CD4-positive, alpha-beta T cell (primary cell): ENCODE data around the gene CCL2. TPM values are rescaled to one million over a fixed set of nuclear protein-coding genes. Genes with fewer than 3 reads are reported as not detected.
A peak's percentile ranks its signal among the peaks of the same experiment; 100 is the strongest.

Source experiments
- ATAC-seq: fragments of 200-7000 bp; cut with Tn5 transposase; one replicate; pipeline ENCODE4 v1.10.0; 2022; ENCODE audit warnings: mild to moderate bottlenecking; ENCODE audit not compliant: poor library complexity
- CTCF ChIA-PET: fragments of 350-600 bp; sonication (Branson Sonifier 250); formaldehyde crosslinking; loops from one replicate; lab custom pipeline; 2021; ENCODE audit warnings: antibody characterized with exemption, inconsistent platforms; lab: Charles Lee
- POLR2A ChIA-PET: fragments of 350-600 bp; sonication (Branson Sonifier 250); formaldehyde crosslinking; loops from one replicate; lab custom pipeline; 2021; ENCODE audit warnings: antibody characterized with exemption, inconsistent platforms; lab: Charles Lee
- DNase-seq, 14 experiments: peaks; one replicate each; pipeline ENCODE4 v3.0.0-alpha.2; 2013 to 2020; ENCODE audit warnings: mixed read lengths in 2 of 14
- H3K27ac ChIP-seq, 2 donors: one replicate each; pipeline versions ENCODE4 v1.5.1 to v1.7.0; 2013; ENCODE audit warnings: low read length in 2 of 2, low read depth in 1 of 2, mild to moderate bottlenecking in 1 of 2
- H3K27me3 ChIP-seq, 2 experiments: 1 replicate in 1 of 2; 2 replicates in 1 of 2; pipeline versions ENCODE4 v1.6.1 to v1.7.0; 2013; ENCODE audit warnings: low read length in 2 of 2, control low read depth in 1 of 2, mild to moderate bottlenecking in 1 of 2, moderate library complexity in 1 of 2; ENCODE audit not compliant: insufficient read depth in 2 of 2, control insufficient read depth in 1 of 2
- H3K36me3 ChIP-seq: one replicate; pipeline ENCODE4 v1.6.1; 2013; ENCODE audit warnings: low read length, control low read depth; ENCODE audit not compliant: insufficient read depth
- H3K4me1 ChIP-seq: one replicate; pipeline ENCODE4 v1.6.1; 2013; ENCODE audit warnings: low read length, control low read depth; ENCODE audit not compliant: insufficient read depth
- H3K4me3 ChIP-seq: one replicate; pipeline ENCODE4 v1.5.1; 2013; ENCODE audit warnings: mild to moderate bottlenecking, low read length, moderate library complexity
- H3K9me3 ChIP-seq, 2 experiments: 1 replicate in 1 of 2; 2 replicates in 1 of 2; pipeline versions ENCODE4 v1.6.1 to v1.7.0; 2013; ENCODE audit warnings: low read length in 2 of 2, mild to moderate bottlenecking in 2 of 2, control low read depth in 1 of 2, moderate library complexity in 1 of 2; ENCODE audit not compliant: control insufficient read depth in 1 of 2, insufficient read depth in 1 of 2
- H3K27ac Mint-ChIP-seq: one replicate; pipeline ENCODE4 v1.8.0; 2020; ENCODE audit warnings: mixed read lengths
- H3K27me3 Mint-ChIP-seq: one replicate; pipeline ENCODE4 v1.8.0; 2021; ENCODE audit warnings: mixed read lengths
- H3K36me3 Mint-ChIP-seq: one replicate; pipeline ENCODE4 v1.8.0; 2021; ENCODE audit warnings: low read depth, mixed read lengths
- H3K4me1 Mint-ChIP-seq: one replicate; pipeline ENCODE4 v1.8.0; 2021; ENCODE audit warnings: low read depth, mixed read lengths
- H3K4me3 Mint-ChIP-seq: one replicate; pipeline ENCODE4 v1.8.0; 2020; ENCODE audit warnings: mild to moderate bottlenecking, mixed read lengths
- H3K9me3 Mint-ChIP-seq: one replicate; pipeline ENCODE4 v1.8.0; 2020; ENCODE audit warnings: mixed read lengths
- intact Hi-C, 2 experiments: fragments of 100-400 bp; cut with DNase I in 1 of 2; cut with micrococcal nuclease in 1 of 2; formaldehyde crosslinking; loops; one replicate each; pipeline versions ENCODE4 v1.15.1 to v1.9.0; 2023 to 2025; cut with DNase I, micrococcal nuclease
- total RNA-seq, 174 experiments: library from RNA in 2 of 174; stranded (reverse) in 2 of 174; gene quantifications; one replicate each; pipeline ENCODE4 v1.2.3 and lab custom pipeline; 2021 to 2026
- TF ChIP-seq, protein P1 (sequence below): fragments of 200-600 bp; IDR thresholded peaks from one replicate; pipeline ENCODE4 v1.8.0; 2022; ENCODE audit warnings: antibody characterized with exemption, mild to moderate bottlenecking

Gene CCL2
- total RNA-seq, 2 experiments from 2014 or later = not detected

DNA sequence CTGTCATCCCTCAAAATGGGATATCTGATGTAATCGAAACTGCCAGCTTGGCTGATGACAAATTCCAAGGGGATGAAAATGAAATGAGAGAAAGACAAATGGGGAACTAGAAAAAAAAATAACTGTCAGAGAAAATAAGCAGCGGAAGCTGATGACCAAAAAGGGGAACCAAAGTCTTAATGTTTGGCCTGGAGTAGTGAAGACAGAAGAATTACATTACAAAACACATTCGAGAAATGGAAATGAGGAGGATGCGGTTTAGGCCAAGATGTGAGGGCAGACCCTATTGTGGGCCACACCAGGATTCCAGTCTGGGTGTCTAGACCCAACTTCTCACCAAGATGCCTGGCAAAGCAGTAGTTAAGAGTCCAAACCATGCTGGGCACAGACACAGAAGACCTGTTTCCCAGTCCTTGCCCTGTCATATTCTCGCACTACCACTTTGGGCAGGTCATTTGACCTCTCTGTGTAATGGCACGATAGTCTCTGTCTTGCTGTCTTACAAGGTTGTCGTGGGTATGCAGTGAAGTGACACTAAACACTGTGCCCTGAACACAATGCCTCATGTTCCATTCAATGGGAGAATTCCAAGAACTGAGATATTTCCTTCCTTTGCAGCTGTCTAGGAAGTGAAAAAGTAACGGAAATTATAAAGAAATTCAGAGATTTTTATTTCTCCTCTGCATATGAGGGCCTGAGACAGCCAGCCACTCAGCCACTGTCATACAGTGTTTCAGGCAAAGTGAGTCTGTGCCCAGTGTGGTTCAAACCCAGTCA, 12.3 kb upstream of the CCL2 start:
- Mint-ChIP-seq H3K27ac (no peak overlapping the region), H3K4me3 (no peak overlapping the region), H3K27me3 (peaks cover 18% of the 10 kb centered on the region), H3K4me1 (no peaks in the 10 kb centered on the region), H3K9me3 (no peaks in the 10 kb centered on the region), H3K36me3 (no peaks in the 10 kb centered on the region)
- intact Hi-C loops = no loop called here
- Histone ChIP-seq H3K9me3 (no peaks in the 10 kb centered on the region), H3K36me3 (no peaks in the 10 kb centered on the region), H3K27me3 (peaks cover 2 to 4% of the 10 kb centered on the region in 2 experiments), H3K4me1 (no peaks in the 10 kb centered on the region), H3K4me3 (no peak overlapping the region), H3K27ac (no peak overlapping the region)
- TF ChIP-seq, protein P1, sequence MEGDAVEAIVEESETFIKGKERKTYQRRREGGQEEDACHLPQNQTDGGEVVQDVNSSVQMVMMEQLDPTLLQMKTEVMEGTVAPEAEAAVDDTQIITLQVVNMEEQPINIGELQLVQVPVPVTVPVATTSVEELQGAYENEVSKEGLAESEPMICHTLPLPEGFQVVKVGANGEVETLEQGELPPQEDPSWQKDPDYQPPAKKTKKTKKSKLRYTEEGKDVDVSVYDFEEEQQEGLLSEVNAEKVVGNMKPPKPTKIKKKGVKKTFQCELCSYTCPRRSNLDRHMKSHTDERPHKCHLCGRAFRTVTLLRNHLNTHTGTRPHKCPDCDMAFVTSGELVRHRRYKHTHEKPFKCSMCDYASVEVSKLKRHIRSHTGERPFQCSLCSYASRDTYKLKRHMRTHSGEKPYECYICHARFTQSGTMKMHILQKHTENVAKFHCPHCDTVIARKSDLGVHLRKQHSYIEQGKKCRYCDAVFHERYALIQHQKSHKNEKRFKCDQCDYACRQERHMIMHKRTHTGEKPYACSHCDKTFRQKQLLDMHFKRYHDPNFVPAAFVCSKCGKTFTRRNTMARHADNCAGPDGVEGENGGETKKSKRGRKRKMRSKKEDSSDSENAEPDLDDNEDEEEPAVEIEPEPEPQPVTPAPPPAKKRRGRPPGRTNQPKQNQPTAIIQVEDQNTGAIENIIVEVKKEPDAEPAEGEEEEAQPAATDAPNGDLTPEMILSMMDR = no peak
- peak in 3 of 14 experiments; percentile 16 to 42 (median 39) for DNase-seq
- ATAC-seq = no peak
- CTCF ChIA-PET = no interaction called here
- POLR2A ChIA-PET = no interaction called here

DNA sequence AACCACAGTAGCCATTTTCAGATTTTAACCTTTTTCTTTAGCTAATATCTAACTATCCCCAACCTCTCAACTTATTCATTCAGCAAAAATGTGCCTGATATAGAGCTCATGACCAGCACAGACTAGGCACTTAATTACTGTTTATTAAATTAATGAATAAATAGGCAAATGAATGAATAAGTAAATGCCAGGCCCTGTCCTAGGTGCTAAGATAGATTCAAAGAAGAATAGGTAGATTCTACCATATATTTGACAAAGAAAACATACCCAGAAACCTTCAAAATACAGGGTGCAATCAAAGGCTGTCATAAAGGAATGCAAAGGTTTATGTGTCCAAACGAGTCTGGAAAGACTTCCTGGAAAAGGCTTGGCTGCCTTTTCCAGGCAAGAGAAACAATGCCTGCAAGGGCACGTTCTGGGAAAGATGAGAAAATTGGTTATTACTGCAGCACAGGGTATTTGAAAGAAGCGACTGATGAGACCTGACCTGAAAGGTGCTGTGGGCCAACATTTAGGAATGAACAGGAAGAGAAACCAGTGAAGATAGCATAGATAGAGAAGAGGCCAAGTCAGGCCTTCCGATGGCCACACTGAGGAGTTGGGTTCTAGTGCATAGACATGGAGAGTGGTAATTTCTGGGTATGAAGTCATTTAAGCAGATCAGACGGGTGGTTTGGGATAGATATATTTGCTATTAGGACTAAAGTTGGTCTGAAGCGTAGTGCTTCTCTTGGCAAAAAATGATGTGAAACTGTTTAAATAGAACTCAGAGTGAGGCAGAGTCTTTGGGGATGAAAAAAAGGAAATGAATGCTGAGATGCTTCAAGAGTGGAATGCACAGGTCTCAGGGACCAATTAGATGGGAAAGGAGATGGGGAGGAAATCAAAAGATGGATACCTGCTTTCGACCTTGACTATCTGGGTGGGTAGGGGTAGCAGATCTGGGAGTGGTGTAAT, 11.4 kb upstream of the CCL2 start:
- DNase-seq (no peak), ATAC-seq (no peak)
- no peaks in the 10 kb centered on the region for H3K9me3 Mint-ChIP-seq
- H3K36me3 Mint-ChIP-seq = no peaks in the 10 kb centered on the region
- H3K27ac ChIP-seq = no peak overlapping the region
- peaks cover 2 to 4% of the 10 kb centered on the region in 2 experiments for H3K27me3 ChIP-seq
- H3K27me3 Mint-ChIP-seq = peaks cover 18% of the 10 kb centered on the region
- TF ChIP-seq, protein P1 = no peak
- H3K4me1 ChIP-seq = no peaks in the 10 kb centered on the region
- intact Hi-C loops = no loop called here
- POLR2A ChIA-PET = no interaction called here
- no peak overlapping the region for H3K4me3 Mint-ChIP-seq
- no peak overlapping the region for H3K4me3 ChIP-seq
- H3K4me1 Mint-ChIP-seq = no peaks in the 10 kb centered on the region
- H3K9me3 ChIP-seq = no peaks in the 10 kb centered on the region
- no peaks in the 10 kb centered on the region for H3K36me3 ChIP-seq
- no peak overlapping the region for H3K27ac Mint-ChIP-seq
- CTCF ChIA-PET = no interaction called here

DNA sequence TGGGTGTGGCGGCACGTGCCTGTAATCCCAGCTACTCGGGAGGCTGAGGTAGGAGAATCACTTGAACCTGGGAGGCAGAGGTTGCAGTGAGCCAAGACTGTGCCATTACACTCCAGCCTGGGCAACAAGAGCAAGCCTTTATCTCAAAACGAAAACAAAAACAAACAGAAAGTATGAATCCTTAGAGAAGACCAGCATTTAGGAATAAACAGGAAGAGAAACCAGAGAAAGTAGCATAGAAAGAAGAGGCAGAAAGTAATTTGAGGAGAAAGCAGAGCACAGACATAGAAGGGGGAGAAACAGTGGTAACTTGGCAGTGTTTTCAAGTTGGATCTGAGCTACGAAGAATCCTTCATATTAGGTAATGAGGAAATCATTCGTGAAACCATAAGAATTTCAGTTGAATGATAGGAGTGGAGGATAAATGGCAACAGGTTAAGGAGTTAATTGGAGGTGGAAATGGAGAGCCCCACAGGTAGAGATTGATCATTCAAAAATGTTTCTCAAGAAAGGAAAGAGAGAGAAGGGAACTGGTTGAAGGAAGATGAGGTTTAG, 9.7 kb upstream of the CCL2 start:
- H3K27me3 ChIP-seq = peaks cover 0 to 4% of the 10 kb centered on the region in 2 experiments
- DNase-seq (no peak), ATAC-seq (no peak)
- no peaks in the 10 kb centered on the region for H3K9me3 Mint-ChIP-seq
- no peak overlapping the region for H3K27ac ChIP-seq
- no peak overlapping the region for H3K4me3 Mint-ChIP-seq
- H3K36me3 Mint-ChIP-seq = no peaks in the 10 kb centered on the region
- CTCF ChIA-PET = no interaction called here
- H3K4me1 ChIP-seq = no peaks in the 10 kb centered on the region
- H3K36me3 ChIP-seq = no peaks in the 10 kb centered on the region
- TF ChIP-seq, protein P1 = no peak
- H3K27me3 Mint-ChIP-seq = peaks cover 8% of the 10 kb centered on the region
- no peaks in the 10 kb centered on the region for H3K9me3 ChIP-seq
- intact Hi-C loops = no loop called here
- H3K27ac Mint-ChIP-seq = no peak overlapping the region
- H3K4me1 Mint-ChIP-seq = no peaks in the 10 kb centered on the region
- POLR2A ChIA-PET = no interaction called here
- no peak overlapping the region for H3K4me3 ChIP-seq
